ENCODE results near the gene ADGRL3.

Gene ADGRL3

DNA sequence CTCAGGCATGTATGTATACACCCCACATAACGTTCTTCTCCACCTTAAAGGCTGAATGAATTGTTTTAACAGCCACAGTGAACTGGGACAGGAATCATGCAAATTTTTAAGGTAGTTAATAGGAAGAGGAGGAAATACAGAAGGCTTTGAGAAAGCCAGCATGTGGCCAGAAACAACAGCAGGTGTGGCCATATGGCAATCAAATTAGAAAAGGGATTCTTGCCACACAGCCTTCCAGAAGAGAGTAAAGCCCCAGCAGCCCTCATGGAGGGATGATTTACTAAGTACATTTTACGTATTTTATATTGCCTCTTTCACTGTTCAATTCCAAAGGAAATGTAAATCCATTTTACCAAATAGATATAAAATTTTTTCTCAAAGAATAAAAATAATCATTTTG lies 792.2 kb downstream of the ADGRL3 start:
- DNase-seq (ENCODE audit: low spot score), result no peak
- in situ Hi-C loops (cut with MboI; ENCODE audit: low sequenced_read_pairs, unreplicated experiment), result no loop called here
- TF ChIP-seq, protein P1, sequence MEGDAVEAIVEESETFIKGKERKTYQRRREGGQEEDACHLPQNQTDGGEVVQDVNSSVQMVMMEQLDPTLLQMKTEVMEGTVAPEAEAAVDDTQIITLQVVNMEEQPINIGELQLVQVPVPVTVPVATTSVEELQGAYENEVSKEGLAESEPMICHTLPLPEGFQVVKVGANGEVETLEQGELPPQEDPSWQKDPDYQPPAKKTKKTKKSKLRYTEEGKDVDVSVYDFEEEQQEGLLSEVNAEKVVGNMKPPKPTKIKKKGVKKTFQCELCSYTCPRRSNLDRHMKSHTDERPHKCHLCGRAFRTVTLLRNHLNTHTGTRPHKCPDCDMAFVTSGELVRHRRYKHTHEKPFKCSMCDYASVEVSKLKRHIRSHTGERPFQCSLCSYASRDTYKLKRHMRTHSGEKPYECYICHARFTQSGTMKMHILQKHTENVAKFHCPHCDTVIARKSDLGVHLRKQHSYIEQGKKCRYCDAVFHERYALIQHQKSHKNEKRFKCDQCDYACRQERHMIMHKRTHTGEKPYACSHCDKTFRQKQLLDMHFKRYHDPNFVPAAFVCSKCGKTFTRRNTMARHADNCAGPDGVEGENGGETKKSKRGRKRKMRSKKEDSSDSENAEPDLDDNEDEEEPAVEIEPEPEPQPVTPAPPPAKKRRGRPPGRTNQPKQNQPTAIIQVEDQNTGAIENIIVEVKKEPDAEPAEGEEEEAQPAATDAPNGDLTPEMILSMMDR (IDR thresholded peaks at IDR 0.05; ENCODE audit: borderline replicate concordance, control extremely low read depth, extremely low read depth, insufficient read depth, missing control alignments), result no peak

DNA sequence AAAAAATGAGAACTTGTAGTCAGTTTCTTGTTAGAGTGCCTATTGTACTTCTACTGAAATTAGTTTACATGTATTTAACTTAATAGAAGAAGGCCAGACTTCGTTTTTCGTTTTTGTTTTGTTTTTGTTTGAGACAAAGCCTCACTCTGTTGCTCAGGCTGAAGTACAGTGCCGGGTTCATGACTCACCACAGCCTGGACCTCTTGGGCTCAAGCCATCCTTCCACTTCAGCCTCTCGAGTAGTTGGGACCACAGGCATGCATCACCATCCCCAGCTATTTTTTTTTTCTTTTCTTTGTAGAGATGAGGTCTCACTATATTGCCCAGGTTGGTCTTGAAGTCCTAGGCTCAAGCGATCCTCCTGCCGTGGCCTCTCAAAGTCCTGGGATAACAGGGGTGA lies 793.9 kb downstream of the ADGRL3 start:
- TF ChIP-seq, protein P1 (IDR thresholded peaks at IDR 0.05; ENCODE audit: borderline replicate concordance, control extremely low read depth, extremely low read depth, insufficient read depth, missing control alignments), result no peak
- in situ Hi-C loops (cut with MboI; ENCODE audit: low sequenced_read_pairs, unreplicated experiment), result no loop called here
- no peak for DNase-seq (ENCODE audit: low spot score)

DNA sequence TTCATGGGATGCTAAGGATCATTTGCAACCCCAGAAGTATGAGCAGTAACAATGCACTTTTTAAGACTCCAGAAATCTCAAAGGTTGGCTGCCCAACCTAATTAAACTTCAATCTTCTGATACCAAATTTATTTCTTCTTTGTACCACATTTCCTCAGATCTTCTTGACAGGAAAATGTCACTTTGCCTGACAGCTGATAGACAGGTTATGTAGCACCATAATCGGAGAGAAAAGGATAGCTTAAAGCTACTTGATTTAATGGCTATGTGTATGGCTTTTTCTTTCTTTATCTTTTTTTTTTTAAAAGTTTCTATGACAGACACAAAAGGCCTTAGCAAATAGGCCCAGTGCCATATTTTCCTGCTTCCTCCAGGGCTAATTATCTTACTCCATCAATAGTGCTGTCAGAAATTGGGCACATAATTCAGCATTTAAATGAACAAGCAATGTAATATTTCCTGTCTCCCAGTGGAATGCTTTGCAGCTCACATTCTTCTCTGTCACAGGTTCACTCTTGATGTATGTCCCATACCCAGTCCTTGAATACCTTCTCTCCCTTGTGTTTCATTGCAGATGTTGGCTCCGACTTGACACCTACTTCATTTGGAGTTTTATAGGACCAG lies 795.7 kb downstream of the ADGRL3 start:
- DNase-seq (ENCODE audit: low spot score), result no peak
- in situ Hi-C loops (cut with MboI; ENCODE audit: low sequenced_read_pairs, unreplicated experiment), result no loop called here
- TF ChIP-seq, protein P1 (IDR thresholded peaks at IDR 0.05; ENCODE audit: borderline replicate concordance, control extremely low read depth, extremely low read depth, insufficient read depth, missing control alignments), result no peak

DNA sequence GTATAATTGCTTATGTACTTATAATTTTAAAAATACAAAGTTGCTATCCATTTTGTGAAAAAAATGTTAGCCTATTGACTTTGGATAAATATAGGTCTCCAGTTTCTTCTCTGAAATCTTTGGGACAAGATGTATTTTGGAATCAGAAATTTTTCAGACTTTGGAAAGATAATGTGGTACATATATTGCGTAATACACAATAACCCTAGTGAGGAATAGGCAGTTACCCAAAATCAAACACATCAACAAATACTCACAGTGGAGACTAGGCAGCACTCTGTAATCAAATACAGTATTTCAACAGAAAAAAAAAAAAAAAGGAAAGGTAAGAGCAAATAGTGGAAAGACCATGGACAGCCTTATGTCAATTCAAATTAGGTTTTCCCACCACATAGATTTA lies 796.8 kb downstream of the ADGRL3 start:
- TF ChIP-seq, protein P1 (IDR thresholded peaks at IDR 0.05; ENCODE audit: borderline replicate concordance, control extremely low read depth, extremely low read depth, insufficient read depth, missing control alignments), result no peak
- DNase-seq (ENCODE audit: low spot score), result no peak
- in situ Hi-C loops (cut with MboI; ENCODE audit: low sequenced_read_pairs, unreplicated experiment), result no loop called here

DNA sequence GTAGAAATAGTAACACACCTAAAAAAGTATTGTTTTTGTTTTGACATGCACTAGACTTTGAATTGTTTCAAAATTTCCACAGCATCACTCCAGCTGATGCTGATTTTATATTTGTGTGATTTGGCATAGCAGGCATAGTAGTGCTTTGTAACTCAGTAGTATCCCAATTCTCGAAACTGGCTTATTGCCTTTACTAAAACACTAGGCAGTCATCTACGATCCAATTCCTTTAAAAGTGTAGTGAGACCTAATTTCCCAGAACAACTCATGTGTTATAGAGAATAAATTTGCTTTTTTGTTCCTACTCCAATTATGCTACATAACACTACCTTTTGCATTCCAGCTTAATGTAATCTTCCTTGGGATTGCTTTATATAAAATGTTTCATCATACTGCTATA lies 797.7 kb downstream of the ADGRL3 start:
- DNase-seq (ENCODE audit: low spot score), result no peak
- TF ChIP-seq, protein P1 (IDR thresholded peaks at IDR 0.05; ENCODE audit: borderline replicate concordance, control extremely low read depth, extremely low read depth, insufficient read depth, missing control alignments), result no peak
- in situ Hi-C loops (cut with MboI; ENCODE audit: low sequenced_read_pairs, unreplicated experiment), result no loop called here

DNA sequence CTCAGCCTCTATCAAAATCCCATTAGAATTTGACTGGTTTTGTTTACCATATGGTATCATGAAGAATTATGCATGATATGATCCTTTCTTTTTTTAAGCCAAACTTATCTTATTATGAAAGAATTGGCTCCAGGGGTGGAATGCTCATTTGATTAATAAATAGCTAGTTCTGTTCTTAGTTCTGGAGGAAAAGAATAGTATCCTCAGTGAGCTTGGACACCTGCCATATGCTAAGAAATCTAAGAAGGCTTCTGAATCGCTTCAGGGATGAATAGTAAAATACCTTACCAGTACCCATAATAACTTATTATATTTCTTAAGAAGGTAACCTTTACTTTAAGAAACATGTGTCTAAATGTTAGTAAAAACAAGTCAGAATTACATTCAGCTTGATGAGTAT lies 803.6 kb downstream of the ADGRL3 start:
- TF ChIP-seq, protein P1 (IDR thresholded peaks at IDR 0.05; ENCODE audit: borderline replicate concordance, control extremely low read depth, extremely low read depth, insufficient read depth, missing control alignments), result no peak

More for the DNA sequence above, 803.6 kb downstream of the ADGRL3 start:
- no peak for DNase-seq (ENCODE audit: low spot score)
- in situ Hi-C loops (cut with MboI; ENCODE audit: low sequenced_read_pairs, unreplicated experiment), result no loop called here
